Measurements from ENCODE around the gene CREG2. TPM values are rescaled to one million over a fixed set of nuclear protein-coding genes. Genes with fewer than 3 reads are reported as not detected.

Gene CREG2
- total RNA-seq, 1 donor from 2014 or later: not detected

DNA sequence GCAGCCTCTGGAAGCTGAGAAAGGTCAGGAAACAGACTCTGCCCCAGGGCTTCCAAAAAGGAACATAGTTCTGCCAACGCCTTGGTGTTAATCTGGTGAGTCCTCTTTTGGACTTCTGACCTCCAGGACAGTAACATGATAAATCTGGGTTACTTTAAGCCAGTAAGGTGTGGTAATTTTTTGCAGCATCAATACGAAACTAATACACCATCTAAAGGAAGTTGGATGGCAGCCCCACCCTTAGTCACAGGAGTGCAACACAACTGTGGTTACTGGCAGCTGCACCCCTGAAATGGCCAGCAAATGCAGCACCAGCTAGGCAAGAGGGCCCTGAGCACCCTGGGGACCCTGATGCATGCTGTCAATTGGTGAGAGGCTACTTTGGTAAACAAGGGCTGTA is 25.8 kb downstream of the CREG2 start:
- Histone ChIP-seq H3K27me3 (no peaks in the 10 kb centered on the region), H3K4me1 (no peaks in the 10 kb centered on the region), H3K9me3 (no peaks in the 10 kb centered on the region), H3K27ac (no peak overlapping the region), H3K36me3 (no peaks in the 10 kb centered on the region), H3K4me3 (no peak overlapping the region)
- no peak for TF ChIP-seq CTCF (IDR thresholded peaks at IDR 0.05)
- DNase-seq: no peak
- peak; percentile 65 for ATAC-seq
- intact Hi-C loops (cut with DNase I): no loop called here

DNA sequence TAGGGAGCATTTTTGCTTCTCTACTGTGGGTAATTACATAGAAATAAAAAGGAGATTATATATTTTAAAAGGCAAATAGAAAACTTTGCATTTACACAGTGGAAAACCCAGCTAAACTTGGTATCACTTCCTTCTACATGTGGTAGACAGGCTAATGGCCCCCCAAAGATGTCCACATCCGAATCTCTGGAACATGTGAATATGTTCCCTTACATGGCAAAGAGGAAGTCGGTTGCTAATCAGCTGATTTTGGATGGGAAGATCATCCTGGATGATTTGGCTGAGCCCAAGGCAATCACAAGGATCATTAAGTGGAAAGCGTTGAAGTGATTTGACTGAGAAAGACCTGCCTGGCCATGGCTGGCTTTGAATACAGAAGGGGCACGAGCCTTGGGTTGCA is 26.2 kb downstream of the CREG2 start:
- H3K36me3 ChIP-seq: no peaks in the 10 kb centered on the region
- no peak for TF ChIP-seq CTCF (IDR thresholded peaks at IDR 0.05)
- no peaks in the 10 kb centered on the region for H3K9me3 ChIP-seq
- ATAC-seq (peak; percentile 74), DNase-seq (no peak)
- H3K4me1 ChIP-seq: no peaks in the 10 kb centered on the region
- H3K27ac ChIP-seq: no peak overlapping the region
- H3K27me3 ChIP-seq: no peaks in the 10 kb centered on the region
- intact Hi-C loops (cut with DNase I): no loop called here
- H3K4me3 ChIP-seq: no peak overlapping the region

GRCh38 chr2:101360232-101360631 is 27.1 kb downstream of the CREG2 start:
- H3K27me3 ChIP-seq: no peaks in the 10 kb centered on the region
- no peaks in the 10 kb centered on the region for H3K4me1 ChIP-seq
- no peak overlapping the region for H3K4me3 ChIP-seq
- H3K27ac ChIP-seq: no peak overlapping the region
- no peak for DNase-seq
- intact Hi-C loops (cut with DNase I): no loop called here
- no peaks in the 10 kb centered on the region for H3K9me3 ChIP-seq
- ATAC-seq: no peak
- no peaks in the 10 kb centered on the region for H3K36me3 ChIP-seq
- TF ChIP-seq CTCF (IDR thresholded peaks at IDR 0.05): no peak

DNA sequence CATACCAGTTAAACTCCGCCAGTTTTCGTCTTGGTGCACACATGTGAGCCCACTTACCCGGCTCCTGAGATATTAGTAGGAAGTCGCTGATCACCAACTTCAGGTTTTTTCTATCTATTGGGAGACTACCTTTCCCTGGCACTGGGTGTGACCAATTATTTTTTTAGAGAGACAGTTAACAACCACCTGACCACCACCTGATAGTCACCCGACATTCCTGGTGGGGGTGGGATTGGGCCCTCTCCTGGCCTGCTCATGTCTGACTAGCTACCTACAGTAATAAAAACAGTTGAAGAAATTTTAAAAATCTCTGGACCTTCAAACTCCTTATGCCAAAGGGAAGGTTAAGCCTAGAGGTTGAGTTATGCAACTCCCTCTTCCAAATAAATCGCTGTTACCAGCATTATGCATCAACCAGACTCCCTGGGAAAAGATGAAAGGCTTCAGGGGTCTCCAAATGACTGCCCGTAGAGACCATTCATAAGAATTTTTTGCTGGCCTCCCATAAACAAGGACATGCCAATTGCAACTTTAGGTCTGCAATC is 27.8 kb downstream of the CREG2 start:
- DNase-seq (no peak), ATAC-seq (no peak)
- intact Hi-C loops (cut with DNase I): no loop called here
- Histone ChIP-seq H3K4me3 (no peak overlapping the region), H3K9me3 (no peaks in the 10 kb centered on the region), H3K4me1 (no peaks in the 10 kb centered on the region), H3K27ac (no peak overlapping the region), H3K36me3 (no peaks in the 10 kb centered on the region), H3K27me3 (no peaks in the 10 kb centered on the region)
- TF ChIP-seq CTCF (IDR thresholded peaks at IDR 0.05): no peak

DNA sequence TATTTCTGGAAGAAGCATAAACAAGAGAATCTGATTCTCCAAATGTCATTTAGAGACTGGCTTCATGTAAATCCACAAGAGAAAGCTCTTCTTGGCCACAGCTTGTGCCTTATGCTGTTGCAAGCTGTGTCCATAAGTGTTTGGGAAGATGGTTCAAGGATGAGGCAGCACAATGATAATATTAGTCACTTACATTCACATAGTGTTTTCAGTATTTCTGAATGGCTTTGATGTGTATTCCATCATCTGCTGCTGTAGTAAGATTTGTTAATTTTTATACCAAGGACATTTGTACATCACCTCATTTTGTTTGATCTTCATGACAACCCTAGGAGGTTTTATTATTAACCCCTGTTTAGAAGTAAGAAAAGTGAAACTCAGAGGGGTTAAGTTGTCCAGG is 29.9 kb downstream of the CREG2 start:
- no peaks in the 10 kb centered on the region for H3K27me3 ChIP-seq
- TF ChIP-seq CTCF (IDR thresholded peaks at IDR 0.05): no peak
- no peaks in the 10 kb centered on the region for H3K9me3 ChIP-seq
- no peaks in the 10 kb centered on the region for H3K36me3 ChIP-seq
- no peak overlapping the region for H3K4me3 ChIP-seq
- H3K27ac ChIP-seq: no peak overlapping the region
- intact Hi-C loops (cut with DNase I): no loop called here
- DNase-seq (no peak), ATAC-seq (no peak)
- H3K4me1 ChIP-seq: no peaks in the 10 kb centered on the region

DNA sequence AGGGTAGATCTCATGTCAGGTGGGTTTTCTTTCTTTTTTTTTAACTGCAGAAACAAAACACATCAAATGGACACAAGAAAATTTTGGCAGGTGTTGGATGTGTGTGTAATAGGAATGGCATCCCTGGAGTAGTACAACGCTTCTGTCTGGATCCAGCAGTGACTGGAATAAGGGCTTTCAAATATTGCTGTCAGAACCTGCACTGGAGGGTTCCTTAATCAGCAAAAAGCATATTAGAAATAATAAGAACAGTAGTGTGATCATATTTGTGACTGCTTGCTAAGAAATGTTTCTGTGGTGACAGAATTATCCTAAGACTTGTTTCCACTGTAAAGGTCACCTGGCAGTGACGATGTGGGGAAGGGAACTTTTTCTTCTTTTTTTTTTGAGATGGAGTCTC is 30.8 kb downstream of the CREG2 start:
- H3K4me3 ChIP-seq: no peak overlapping the region
- H3K4me1 ChIP-seq: no peaks in the 10 kb centered on the region
- H3K36me3 ChIP-seq: no peaks in the 10 kb centered on the region
- ATAC-seq: no peak
- H3K9me3 ChIP-seq: no peaks in the 10 kb centered on the region
- no peaks in the 10 kb centered on the region for H3K27me3 ChIP-seq
- H3K27ac ChIP-seq: no peak overlapping the region
- TF ChIP-seq CTCF (IDR thresholded peaks at IDR 0.05): no peak
- intact Hi-C loops (cut with DNase I): no loop called here
- no peak for DNase-seq

Data from upper lobe of right lung (tissue), 1 donor.